C4-2B (cell line): Measurements from ENCODE around the gene FHIT.

Experiments used
- H3K27ac ChIP-seq: fragments of 450-650 bp; 2 replicates; pipeline ENCODE4 v1.5.1; 2017
- CTCF ChIP-seq: fragments of 450-650 bp; conservative IDR thresholded peaks from 2 replicates; pipeline ENCODE4 v1.5.1; 2017; ENCODE audit warnings: mild to moderate bottlenecking
- ZFX ChIP-seq: fragments of 450-650 bp; IDR thresholded peaks from 2 replicates; pipeline ENCODE4 v1.6.1; 2017

FHIT gene

DNA sequence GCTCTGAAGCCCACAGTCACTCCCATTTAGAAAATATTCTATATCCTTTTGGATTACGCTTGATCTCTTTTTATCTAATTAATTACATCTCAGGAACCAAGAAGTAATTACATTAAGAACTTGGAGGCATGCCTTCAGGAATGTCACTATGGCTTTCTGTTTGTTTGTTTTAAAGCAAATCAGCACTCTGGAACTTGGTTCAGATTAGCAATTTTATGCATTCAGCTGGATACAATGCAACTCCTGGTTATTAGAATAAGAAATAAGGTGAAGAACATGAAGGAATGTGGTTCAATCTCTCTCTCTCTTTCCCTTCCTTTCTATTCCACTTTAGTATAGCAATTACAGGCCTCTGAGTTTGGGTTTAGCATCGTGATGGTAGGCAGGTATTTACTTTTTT lies 235.8 kb downstream of the FHIT start:
- H3K27ac ChIP-seq = no peak overlapping the region
- TF ChIP-seq ZFX = no peak
- TF ChIP-seq CTCF = no peak

DNA sequence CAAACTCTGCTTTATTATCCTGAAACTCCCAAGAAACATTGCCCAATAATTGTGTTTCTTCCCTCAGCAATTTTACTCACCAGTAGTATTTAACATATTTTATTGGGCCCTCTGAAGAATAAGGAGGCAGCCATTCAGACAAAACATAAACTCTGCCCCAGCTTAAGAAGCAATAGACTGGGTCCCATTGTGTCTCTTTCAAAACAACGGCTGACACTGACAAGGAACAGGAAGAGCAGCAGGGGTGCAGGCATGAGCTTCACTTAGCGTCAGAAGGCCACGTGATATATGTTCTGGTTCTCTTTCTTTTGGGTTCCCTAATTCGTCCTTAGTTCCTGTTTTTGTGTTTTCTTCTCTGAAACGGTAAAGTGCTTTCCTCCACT lies 242.3 kb downstream of the FHIT start:
- TF ChIP-seq ZFX = no peak
- no peak for TF ChIP-seq CTCF
- H3K27ac ChIP-seq = no peak overlapping the region

DNA sequence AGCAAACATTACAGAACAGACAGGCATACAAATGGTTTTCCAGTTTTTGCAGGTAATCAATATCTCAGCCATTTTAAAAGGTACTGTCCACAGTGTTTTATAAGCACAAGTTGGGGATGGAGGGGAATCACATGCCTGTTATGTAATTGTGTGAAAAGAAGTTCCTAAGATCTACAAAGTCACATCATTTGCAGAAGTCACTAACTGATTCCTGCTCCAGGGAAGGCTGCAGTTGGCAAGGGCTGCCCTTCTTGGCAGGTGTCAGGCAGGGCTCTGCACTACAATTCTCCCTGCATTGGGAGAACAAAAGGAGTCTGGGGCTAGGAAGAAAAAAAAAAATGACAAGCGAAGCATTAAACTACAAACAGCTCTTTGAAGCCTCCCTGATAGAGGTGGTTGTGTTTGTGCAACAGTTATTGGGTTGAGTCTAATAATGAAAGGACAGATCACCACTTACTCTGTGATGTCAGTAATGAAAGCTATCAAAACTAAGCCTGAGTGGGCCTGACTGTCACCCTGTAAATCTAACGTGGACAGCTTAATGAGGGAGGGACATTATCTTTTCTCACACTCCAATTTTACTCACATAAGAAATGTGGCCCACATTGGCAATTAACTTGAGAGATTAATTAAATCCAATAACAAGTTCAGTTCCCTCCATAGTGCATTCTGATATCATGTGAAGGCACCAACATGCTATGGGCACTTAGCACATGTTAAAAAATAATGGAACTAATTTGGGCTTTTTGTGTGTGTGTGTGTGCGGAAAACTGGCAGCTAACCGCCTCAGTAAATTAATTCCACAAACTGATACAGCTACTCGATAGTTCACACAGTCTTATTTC lies 242.9 kb downstream of the FHIT start:
- H3K27ac ChIP-seq = no peak overlapping the region
- TF ChIP-seq ZFX (no peak), CTCF (no peak)

DNA sequence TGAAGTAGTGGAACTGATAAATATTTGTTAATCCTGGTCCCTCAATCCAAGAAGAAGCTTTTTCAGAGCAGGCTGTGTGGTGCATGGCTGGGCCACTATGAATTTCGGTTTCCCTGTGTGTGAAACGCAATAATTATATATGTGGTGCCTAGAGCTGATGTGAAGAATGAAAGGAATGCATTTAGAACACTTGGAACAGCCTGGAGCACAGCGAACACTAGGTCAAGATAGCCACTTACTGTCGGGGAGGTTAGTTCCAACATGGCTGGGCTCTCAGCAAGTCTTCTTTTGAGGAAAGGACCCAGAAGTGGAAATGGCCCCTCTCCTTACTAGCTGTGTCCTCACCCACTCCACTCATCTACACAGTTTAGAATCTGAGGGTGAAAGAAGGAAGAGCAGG lies 245.7 kb downstream of the FHIT start:
- no peak for TF ChIP-seq CTCF
- no peak for TF ChIP-seq ZFX
- no peak overlapping the region for H3K27ac ChIP-seq

- H3K27ac ChIP-seq = no peak overlapping the region
- no peak for TF ChIP-seq CTCF
- TF ChIP-seq ZFX = no peak
These were observed 252.4 kb downstream of the FHIT start for GRCh38 chr3:60998858-60999257.

DNA sequence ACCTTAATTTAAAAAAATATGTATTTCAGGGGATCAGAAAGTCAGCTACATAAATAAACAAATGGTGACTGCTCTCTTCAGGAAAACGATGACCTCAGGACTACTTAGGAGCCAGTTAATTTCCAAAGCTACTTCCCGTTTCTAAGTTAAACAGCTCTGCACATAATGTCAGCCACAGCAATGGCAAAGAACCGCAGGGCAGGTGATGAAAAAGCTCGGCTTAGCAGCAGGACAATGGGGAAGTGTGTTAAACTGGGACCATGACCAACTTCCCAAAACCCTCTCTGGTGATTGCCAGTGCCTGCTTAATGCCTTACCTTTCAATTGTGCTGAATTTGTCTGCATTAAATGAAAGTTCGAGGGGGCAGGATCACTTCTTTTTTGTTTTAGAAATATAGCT lies 258.9 kb downstream of the FHIT start:
- H3K27ac ChIP-seq = no peak overlapping the region
- TF ChIP-seq ZFX (no peak), CTCF (no peak)

GRCh38 chr3:60990442-60990730 lies 260.9 kb downstream of the FHIT start:
- no peak for TF ChIP-seq CTCF
- H3K27ac ChIP-seq = no peak overlapping the region
